ENCODE measurements around the gene ZG16. TPM values are rescaled to one million over a fixed set of nuclear protein-coding genes. Genes with fewer than 3 reads are reported as not detected.

ZG16 gene
- total and polyA plus RNA-seq, 9 of the 15 experiments (the other 6 are each of a cell fraction or from before 2014, with no cell fraction given) = 0.04 TPM; not detected in 8

DNA sequence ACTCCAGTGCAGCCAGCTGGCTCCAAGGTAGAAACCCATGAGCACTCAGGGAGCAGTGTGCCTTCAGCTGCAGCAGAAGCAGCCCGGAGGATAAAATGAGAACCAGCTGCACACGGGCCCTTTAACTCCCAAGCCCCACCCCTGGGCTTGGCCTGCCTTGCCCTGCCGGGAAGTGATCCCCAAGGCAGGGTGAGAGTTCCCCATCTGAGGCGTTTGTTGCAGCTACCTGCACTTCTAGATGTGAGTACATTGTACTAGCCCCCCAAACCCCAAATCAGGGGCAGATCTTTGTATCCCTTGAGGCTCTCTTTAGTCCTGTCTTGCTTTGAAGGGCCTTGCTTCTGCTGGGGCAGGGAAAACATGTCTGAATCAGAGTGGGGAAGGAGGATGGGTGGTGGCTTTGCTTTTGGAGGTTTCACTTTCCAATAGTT is 42.2 kb downstream of the ZG16 start, which contains the start of gene MVP:
Gene MVP (plus strand): TSS at position 192 of the 431 bp plus-strand sequence. CDS start 10,088 bp downstream, outside the sequence.
- ATAC-seq (peak; percentile 22), DNase-seq (ENCODE audit: extremely low read depth in 1 of 4, low spot score in 3 of 4) (peak in 2 of 4 experiments; percentile 51), FAIRE-seq (no peak)
- Histone ChIP-seq H3K4me2 (ENCODE audit: insufficient read depth, low read length) (peak within 1 kb of the TSS; percentile 57), H3K4me3 (peak within 1 kb of the TSS; percentile 31; the same call in 1 of the 2 replicates), H3K27me3 (ENCODE audit: control insufficient read depth in 2 of 2, insufficient read depth in 2 of 2, low read length in 2 of 2) (no peaks in the 10 kb centered on the region), H3K4me1 (replicated peaks in 1 of 2; ENCODE audit: control insufficient read depth in 2 of 2, insufficient read depth in 2 of 2, low read length in 2 of 2) (peaks cover 17 to 49% of the 10 kb centered on the region in 2 experiments), H3K9me1 (ENCODE audit: control insufficient read depth, insufficient read depth, low read length) (peaks cover under 1% of the 10 kb centered on the region), H3K79me2 (ENCODE audit: control insufficient read depth, insufficient read depth, low read length) (peaks cover 21% of the 10 kb centered on the region), H4K20me1 (replicated peaks; ENCODE audit: control insufficient read depth, insufficient read depth, low read length) (no peaks in the 10 kb centered on the region; the same call in 1 of the 2 replicates), H3K9me3 (replicated peaks; ENCODE audit: control insufficient read depth, insufficient read depth, low read depth, low read length) (no peaks in the 10 kb centered on the region), H3K9ac (ENCODE audit: insufficient read depth in 1 of 2, low read depth in 2 of 2, low read length in 2 of 2) (peak within 1 kb of the TSS; percentile 12 to 54; a peak in 3 of 4 replicates), H3K27ac (ENCODE audit: extremely low read depth, low read depth, low read length) (no peak within 1 kb of the TSS), H2AFZ (ENCODE audit: low read depth, low read length) (no peak within 1 kb of the TSS), H3K36me3 (ENCODE audit: control insufficient read depth, insufficient read depth, low read length) (peaks cover 23% of the 10 kb centered on the region)
- ChIA-PET CTCF (ENCODE audit: low intra/inter-chr PET ratio) (no interaction called here), POLR2A (interaction anchor here (0.7 to 1.6 kb wide), 3 partner anchors 9 to 87 kb away, joined by 3 to 5 read pairs (median 3); no protein-coding TSS in a partner anchor)
- WGBS (ENCODE audit: insufficient coverage, low coverage, missing lambda C conversion rate) = 10% methylated on average over 4 of the region's 4 CpGs
- no TSS peak for BruUV-seq (replicated peaks)
- in situ Hi-C loops (cut with MboI) = no loop called here
- intact Hi-C loops (cut with micrococcal nuclease) = no loop called here
- TF ChIP-seq MXI1 (IDR thresholded peaks at IDR 0.05; ENCODE audit: low read depth, low read length) (peak; percentile 55; the same call in 1 of the 2 replicates), SUPT5H (IDR thresholded peaks at IDR 0.05) (no peak), PREB (CRISPR knock-in tag; IDR thresholded peaks at IDR 0.05) (no peak), ZBTB1 (CRISPR knock-in tag; IDR thresholded peaks at IDR 0.05; ENCODE audit: borderline replicate concordance, low read depth) (no peak), NRF1 (conservative IDR thresholded peaks at IDR 0.05 in 1 of 2, IDR thresholded peaks at IDR 0.05 in 1 of 2) (0 out of 4 replicates have a peak, but pooled peaks of 1 of the 2 experiments have one; percentile 17), ZNF197 (CRISPR knock-in tag; IDR thresholded peaks at IDR 0.05; ENCODE audit: low read depth) (no peak), SIN3A (IDR thresholded peaks at IDR 0.05; ENCODE audit: borderline replicate concordance in 2 of 2, control insufficient read depth in 1 of 2, low read depth in 2 of 2, low read length in 2 of 2) (peak; percentile 66 to 91; a peak in 2 of 4 replicates), ELF4 (CRISPR knock-in tag; IDR thresholded peaks at IDR 0.05) (no peak), MNT (conservative IDR thresholded peaks at IDR 0.05) (0 out of 4 replicates have a peak, but pooled peaks of 1 of the 2 experiments have one; percentile 23), HINFP (tag; conservative IDR thresholded peaks at IDR 0.05; ENCODE audit: low read depth) (no peak), SAP30 (IDR thresholded peaks at IDR 0.05; ENCODE audit: borderline replicate concordance, insufficient read depth, low read depth, low read length, poor library complexity, severe bottlenecking) (peak; percentile 56), MAZ (CRISPR knock-in tag; conservative IDR thresholded peaks at IDR 0.05 in 1 of 2, IDR thresholded peaks at IDR 0.05 in 1 of 2) (0 out of 4 replicates have a peak, but pooled peaks of 1 of the 2 experiments have one; percentile 12), ZNF24 (IDR thresholded peaks at IDR 0.05) (no peak), HDAC1 (IDR thresholded peaks at IDR 0.05) (0 out of 4 replicates have a peak, but pooled peaks of 1 of the 2 experiments have one; percentile 12)
- TF ChIP-seq, protein P1, sequence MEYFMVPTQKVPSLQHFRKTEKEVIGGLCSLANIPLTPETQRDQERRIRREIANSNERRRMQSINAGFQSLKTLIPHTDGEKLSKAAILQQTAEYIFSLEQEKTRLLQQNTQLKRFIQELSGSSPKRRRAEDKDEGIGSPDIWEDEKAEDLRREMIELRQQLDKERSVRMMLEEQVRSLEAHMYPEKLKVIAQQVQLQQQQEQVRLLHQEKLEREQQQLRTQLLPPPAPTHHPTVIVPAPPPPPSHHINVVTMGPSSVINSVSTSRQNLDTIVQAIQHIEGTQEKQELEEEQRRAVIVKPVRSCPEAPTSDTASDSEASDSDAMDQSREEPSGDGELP (CRISPR knock-in tag; IDR thresholded peaks at IDR 0.05; ENCODE audit: borderline replicate concordance) = peak; percentile 86
